Measurements from ENCODE around the gene CASK.

DNA sequence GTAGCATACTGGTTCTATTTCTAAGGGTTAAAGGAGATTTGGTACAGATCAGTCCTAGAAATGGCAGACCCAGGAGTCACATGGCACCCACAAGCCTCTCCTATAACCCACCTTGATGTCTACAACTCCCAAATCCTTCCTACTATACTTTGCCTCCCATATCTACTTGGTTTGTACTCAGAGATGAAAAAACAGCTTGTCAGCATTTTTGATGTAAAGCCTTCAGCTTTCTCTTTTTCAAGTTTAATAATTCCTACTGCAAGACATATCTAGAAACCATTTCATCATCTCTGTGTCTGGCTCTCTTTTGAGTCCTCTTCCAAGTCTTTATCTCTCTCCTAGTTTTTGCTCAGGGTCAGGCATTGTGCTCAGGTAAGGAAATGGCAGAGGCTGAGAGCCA lies 393.3 kb downstream of the CASK start:
- TF ChIP-seq ZNF671 (CRISPR knock-in tag; IDR thresholded peaks at IDR 0.05), result no peak
- no peak for TF ChIP-seq CREB1 (CRISPR knock-in tag; IDR thresholded peaks at IDR 0.05)
- TF ChIP-seq, protein P1, sequence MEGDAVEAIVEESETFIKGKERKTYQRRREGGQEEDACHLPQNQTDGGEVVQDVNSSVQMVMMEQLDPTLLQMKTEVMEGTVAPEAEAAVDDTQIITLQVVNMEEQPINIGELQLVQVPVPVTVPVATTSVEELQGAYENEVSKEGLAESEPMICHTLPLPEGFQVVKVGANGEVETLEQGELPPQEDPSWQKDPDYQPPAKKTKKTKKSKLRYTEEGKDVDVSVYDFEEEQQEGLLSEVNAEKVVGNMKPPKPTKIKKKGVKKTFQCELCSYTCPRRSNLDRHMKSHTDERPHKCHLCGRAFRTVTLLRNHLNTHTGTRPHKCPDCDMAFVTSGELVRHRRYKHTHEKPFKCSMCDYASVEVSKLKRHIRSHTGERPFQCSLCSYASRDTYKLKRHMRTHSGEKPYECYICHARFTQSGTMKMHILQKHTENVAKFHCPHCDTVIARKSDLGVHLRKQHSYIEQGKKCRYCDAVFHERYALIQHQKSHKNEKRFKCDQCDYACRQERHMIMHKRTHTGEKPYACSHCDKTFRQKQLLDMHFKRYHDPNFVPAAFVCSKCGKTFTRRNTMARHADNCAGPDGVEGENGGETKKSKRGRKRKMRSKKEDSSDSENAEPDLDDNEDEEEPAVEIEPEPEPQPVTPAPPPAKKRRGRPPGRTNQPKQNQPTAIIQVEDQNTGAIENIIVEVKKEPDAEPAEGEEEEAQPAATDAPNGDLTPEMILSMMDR (IDR thresholded peaks at IDR 0.05), result no peak
- TF ChIP-seq STAT6 (CRISPR knock-in tag; conservative IDR thresholded peaks at IDR 0.05; ENCODE audit: low read depth), result no peak
- no peak for TF ChIP-seq NFYB (CRISPR knock-in tag; conservative IDR thresholded peaks at IDR 0.05; ENCODE audit: low read depth)

Measured in WTC11 (cell line).